ENCODE results near the gene SMAD6. TPM values are rescaled to one million over a fixed set of nuclear protein-coding genes. Genes with fewer than 3 reads are reported as not detected.

Gene SMAD6
- total RNA-seq: 1.2 TPM

GRCh38 chr15:66702035-66702786 is at the start of gene SMAD6:
SMAD6 (plus strand) TSS chr15:66702236; CDS start chr15:66703259, 1,023 bp downstream.
- ATAC-seq: peak; percentile 64

GRCh38 chr15:66652806-66653205 is 49.2 kb upstream of the SMAD6 start:
- ATAC-seq: no peak

- ATAC-seq: no peak
Observed at GRCh38 chr15:66653398-66653797, 48.6 kb upstream of the SMAD6 start.

- ATAC-seq: no peak
Observed at GRCh38 chr15:66653852-66654251, 48.2 kb upstream of the SMAD6 start.

- no peak for ATAC-seq
Observed at GRCh38 chr15:66654361-66654738, 47.7 kb upstream of the SMAD6 start.

GRCh38 chr15:66654739-66655375 is 47.2 kb upstream of the SMAD6 start:
- peak; percentile 6 for ATAC-seq

GRCh38 chr15:66655511-66655910 is 46.5 kb upstream of the SMAD6 start:
- no peak for ATAC-seq

- ATAC-seq: peak; percentile 90
Observed at GRCh38 chr15:66655997-66656396, 46.0 kb upstream of the SMAD6 start.

GRCh38 chr15:66657185-66658020 is 44.6 kb upstream of the SMAD6 start:
- ATAC-seq: no peak

GRCh38 chr15:66658044-66658443 is 44.0 kb upstream of the SMAD6 start:
- no peak for ATAC-seq

GRCh38 chr15:66658855-66659254 is 43.2 kb upstream of the SMAD6 start:
- no peak for ATAC-seq

- no peak for ATAC-seq
Observed at GRCh38 chr15:66659384-66659783, 42.7 kb upstream of the SMAD6 start.

GRCh38 chr15:66661432-66662096 is 40.5 kb upstream of the SMAD6 start:
- ATAC-seq: peak; percentile 51

GRCh38 chr15:66662522-66662921 is 39.5 kb upstream of the SMAD6 start:
- no peak for ATAC-seq

GRCh38 chr15:66663664-66664063 is 38.4 kb upstream of the SMAD6 start:
- ATAC-seq: no peak

GRCh38 chr15:66670175-66670574 is 31.9 kb upstream of the SMAD6 start:
- ATAC-seq: no peak

- ATAC-seq: peak; percentile 89
Observed at GRCh38 chr15:66670762-66671580, 31.1 kb upstream of the SMAD6 start.

- no peak for ATAC-seq
Observed at GRCh38 chr15:66672867-66673266, 29.2 kb upstream of the SMAD6 start.

- peak; percentile 46 for ATAC-seq
Observed at GRCh38 chr15:66673410-66674322, 28.4 kb upstream of the SMAD6 start.

GRCh38 chr15:66674756-66675155 is 27.3 kb upstream of the SMAD6 start:
- no peak for ATAC-seq

GRCh38 chr15:66675446-66675845 is 26.6 kb upstream of the SMAD6 start:
- ATAC-seq: no peak
